PC-3 (cell line): ENCODE measurements around the gene ASB9.
"Not testable (repeated sequence)": the region's sequence is repeated elsewhere in the genome, so short reads cannot be mapped to it uniquely, and the experiment has no call there.

ENCODE experiments used
- EZH2 ChIP-seq: fragments of 300-600 bp; sonication (generic); IDR thresholded peaks from one replicate; pipeline ENCODE4 v1.6.1; 2017; ENCODE audit warnings: antibody characterized with exemption, mild to moderate bottlenecking, low read length; ENCODE audit not compliant: unreplicated experiment
- EZH2phosphoT487 ChIP-seq: fragments of 300-600 bp; sonication (generic); IDR thresholded peaks from 2 replicates; pipeline ENCODE4 v1.6.1; 2018; ENCODE audit warnings: mild to moderate bottlenecking, antibody characterized with exemption, low read length, borderline replicate concordance
- TF ChIP-seq, protein P1 (sequence below): fragments of 300-600 bp; sonication (generic); conservative IDR thresholded peaks from 2 replicates; pipeline ENCODE4 v1.5.1; 2017; ENCODE audit warnings: antibody characterized with exemption, low read depth, mild to moderate bottlenecking, low read length

DNA sequence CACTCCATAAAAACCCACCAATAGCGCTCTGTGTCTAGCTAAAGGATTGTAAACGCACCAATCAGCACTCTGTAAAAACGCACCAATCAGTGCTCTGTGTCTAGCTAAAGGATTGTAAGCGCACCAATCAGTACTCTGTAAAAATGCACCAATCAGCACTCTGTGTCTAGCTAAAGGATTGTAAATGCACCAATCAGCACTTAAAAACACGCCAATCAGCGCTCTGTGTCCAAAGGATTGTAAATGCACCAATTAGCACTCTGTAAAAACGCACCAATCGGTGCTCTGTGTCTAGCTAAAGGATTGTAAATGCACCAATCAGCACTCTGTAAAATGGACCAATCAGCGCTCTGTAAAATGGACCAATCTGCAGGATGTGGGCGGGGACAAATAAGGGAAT lies 3.4 kb upstream of the ASB9 start:
- TF ChIP-seq, protein P1, sequence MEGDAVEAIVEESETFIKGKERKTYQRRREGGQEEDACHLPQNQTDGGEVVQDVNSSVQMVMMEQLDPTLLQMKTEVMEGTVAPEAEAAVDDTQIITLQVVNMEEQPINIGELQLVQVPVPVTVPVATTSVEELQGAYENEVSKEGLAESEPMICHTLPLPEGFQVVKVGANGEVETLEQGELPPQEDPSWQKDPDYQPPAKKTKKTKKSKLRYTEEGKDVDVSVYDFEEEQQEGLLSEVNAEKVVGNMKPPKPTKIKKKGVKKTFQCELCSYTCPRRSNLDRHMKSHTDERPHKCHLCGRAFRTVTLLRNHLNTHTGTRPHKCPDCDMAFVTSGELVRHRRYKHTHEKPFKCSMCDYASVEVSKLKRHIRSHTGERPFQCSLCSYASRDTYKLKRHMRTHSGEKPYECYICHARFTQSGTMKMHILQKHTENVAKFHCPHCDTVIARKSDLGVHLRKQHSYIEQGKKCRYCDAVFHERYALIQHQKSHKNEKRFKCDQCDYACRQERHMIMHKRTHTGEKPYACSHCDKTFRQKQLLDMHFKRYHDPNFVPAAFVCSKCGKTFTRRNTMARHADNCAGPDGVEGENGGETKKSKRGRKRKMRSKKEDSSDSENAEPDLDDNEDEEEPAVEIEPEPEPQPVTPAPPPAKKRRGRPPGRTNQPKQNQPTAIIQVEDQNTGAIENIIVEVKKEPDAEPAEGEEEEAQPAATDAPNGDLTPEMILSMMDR, result not testable (repeated sequence)
- TF ChIP-seq EZH2phosphoT487, EZH2: not testable (repeated sequence)
